A549 (cell line): ENCODE data around the gene CDS1. TPM values are rescaled to one million over a fixed set of nuclear protein-coding genes. Genes with fewer than 3 reads are reported as not detected.

Experiments used
- ATAC-seq, 2 experiments: fragments of 200-7000 bp in 1 of 2; fragments of >200 bp in 1 of 2; cut with Nextera tagmentation in 1 of 2; cut with Tn5 transposase in 1 of 2; 3 replicates each; pipeline versions ENCODE4 v1.8.0 to v1.9.1; 2018 to 2020; ENCODE audit warnings: mild to moderate bottlenecking in 1 of 2, moderate library complexity in 1 of 2
- CTCF ChIA-PET: fragments of 300-600 bp; sonication (Branson Sonifier 250); formaldehyde crosslinking; extraction: SDS; loops from one replicate; lab custom pipeline; 2021; ENCODE audit warnings: antibody characterized with exemption, inconsistent platforms; lab: Yijun Ruan, JAX
- POLR2A ChIA-PET: fragments of 350-600 bp; formaldehyde crosslinking; extraction: SDS; loops from one replicate; lab custom pipeline; 2021; ENCODE audit warnings: antibody characterized with exemption, inconsistent platforms; lab: Yijun Ruan, JAX
- DNase-seq, 2 experiments: peaks; one replicate each; pipeline versions ENCODE4 v3.0.0 to v3.0.0-alpha.2; 2011 to 2016; ENCODE audit warnings: low read depth in 1 of 2, low spot score in 1 of 2
- FAIRE-seq: peaks from 2 replicates; lab custom pipeline; 2011; peaks lifted over from hg19 to GRCh38; lab: Jason Lieb, UNC
- H3K27ac ChIP-seq, 2 experiments: fragments of >200 bp; sonication (Bioruptor Twin); formaldehyde crosslinking; 3 replicates each; pipeline ENCODE4 v1.5.1; 2016 to 2017
- H3K4me1 ChIP-seq: fragments of >200 bp; sonication (Bioruptor Twin); formaldehyde crosslinking; 3 replicates; pipeline ENCODE4 v1.6.1; 2016
- H3K4me2 ChIP-seq: fragments of >200 bp; sonication (Bioruptor Twin); formaldehyde crosslinking; 3 replicates; pipeline ENCODE4 v1.6.1; 2016
- H3K4me3 ChIP-seq: fragments of >200 bp; sonication (Bioruptor Twin); formaldehyde crosslinking; 3 replicates; pipeline ENCODE4 v1.5.1; 2016
- H3K9me3 ChIP-seq: fragments of >200 bp; sonication (Bioruptor Twin); formaldehyde crosslinking; 3 replicates; pipeline ENCODE4 v1.6.1; 2016
- BHLHE40 ChIP-seq: IDR thresholded peaks from 2 replicates; pipeline ENCODE4 v1.6.1; 2012; ENCODE audit warnings: low read depth, low read length, inconsistent platforms
- CBX8 ChIP-seq: fragments of 200-600 bp; sonication (generic); IDR thresholded peaks from 2 replicates; pipeline ENCODE4 v1.6.1; 2016
- CEBPB ChIP-seq, 2 experiments: fragments of >200 bp in 1 of 2; sonication (Bioruptor Twin) in 1 of 2; formaldehyde crosslinking in 1 of 2; IDR thresholded peaks; 2 replicates each; pipeline ENCODE4 v1.6.1; 2012 to 2016
- CTCF ChIP-seq: fragments of >200 bp; sonication (Bioruptor Twin); formaldehyde crosslinking; IDR thresholded peaks from 3 replicates; pipeline ENCODE4 v1.5.1; 2016
- E2F6 ChIP-seq: IDR thresholded peaks from 2 replicates; pipeline ENCODE4 v1.6.1; 2012; ENCODE audit warnings: low read depth, borderline replicate concordance
- EHF ChIP-seq: fragments of 250-450 bp; sonication (Bioruptor Pico); IDR thresholded peaks from 2 replicates; pipeline ENCODE4 v1.5.0; 2020; ENCODE audit warnings: mild to moderate bottlenecking
- ELK1 ChIP-seq: fragments of 150-350 bp; IDR thresholded peaks from 2 replicates; pipeline ENCODE4 v1.6.1; 2014; ENCODE audit warnings: low read depth, mild to moderate bottlenecking, low read length
- EP300 ChIP-seq, 2 experiments: fragments of >200 bp; sonication (Bioruptor Twin); formaldehyde crosslinking; IDR thresholded peaks; 2 replicates in 1 of 2; 3 replicates in 1 of 2; pipeline ENCODE4 v1.6.1; 2016 to 2017
- FOSB ChIP-seq: fragments of 250-450 bp; sonication (Bioruptor Pico); IDR thresholded peaks from 2 replicates; pipeline ENCODE4 v1.5.0; 2020; ENCODE audit warnings: mild to moderate bottlenecking, moderate library complexity
- GATA3 ChIP-seq: IDR thresholded peaks from 2 replicates; pipeline ENCODE4 v1.6.1; 2012; ENCODE audit warnings: borderline replicate concordance
- HES2 ChIP-seq: fragments of >200 bp; sonication (Bioruptor Twin); formaldehyde crosslinking; IDR thresholded peaks from 2 replicates; pipeline ENCODE4 v1.6.1; 2016
- HOXA7 ChIP-seq: fragments of 250-450 bp; sonication (Bioruptor Pico); IDR thresholded peaks from 2 replicates; pipeline ENCODE4 v1.5.0; 2020; ENCODE audit warnings: mild to moderate bottlenecking, moderate library complexity
- HOXB13 ChIP-seq: fragments of 250-450 bp; sonication (Bioruptor Pico); IDR thresholded peaks from 2 replicates; pipeline ENCODE4 v1.5.0; 2020; ENCODE audit warnings: low read depth, mild to moderate bottlenecking, moderate library complexity
- JUNB ChIP-seq: fragments of >200 bp; sonication (Bioruptor Twin); formaldehyde crosslinking; IDR thresholded peaks from 2 replicates; pipeline ENCODE4 v1.6.1; 2016
- KDM5A ChIP-seq: fragments of 200-600 bp; sonication (generic); IDR thresholded peaks from 2 replicates; pipeline ENCODE4 v1.6.1; 2016; ENCODE audit warnings: antibody characterized with exemption, mild to moderate bottlenecking
- MAFK ChIP-seq: fragments of 450-650 bp; IDR thresholded peaks from 2 replicates; pipeline ENCODE4 v1.6.1; 2014; ENCODE audit not compliant: partially characterized antibody
- MAX ChIP-seq: IDR thresholded peaks from 2 replicates; pipeline ENCODE4 v1.6.1; 2012
- NFE2L2 ChIP-seq: fragments of 150-350 bp; conservative IDR thresholded peaks from 2 replicates; pipeline ENCODE4 v1.6.1; 2014; ENCODE audit warnings: low read length
- NR3C1 ChIP-seq: fragments of >200 bp; sonication (Bioruptor Twin); formaldehyde crosslinking; IDR thresholded peaks from 3 replicates; pipeline ENCODE4 v1.6.1; 2017
- PHF8 ChIP-seq: fragments of 200-600 bp; sonication (generic); IDR thresholded peaks from 2 replicates; pipeline ENCODE4 v1.6.1; 2016; ENCODE audit warnings: low read depth, mild to moderate bottlenecking, antibody characterized with exemption, moderate library complexity, borderline replicate concordance
- RNF2 ChIP-seq: fragments of 200-600 bp; sonication (generic); IDR thresholded peaks from 2 replicates; pipeline ENCODE4 v1.6.1; 2016; ENCODE audit warnings: low read depth, mild to moderate bottlenecking, antibody characterized with exemption, moderate library complexity, borderline replicate concordance
- SMC3 ChIP-seq: fragments of >200 bp; sonication (Bioruptor Twin); formaldehyde crosslinking; IDR thresholded peaks from 3 replicates; pipeline ENCODE4 v1.6.1; 2018; ENCODE audit warnings: inconsistent platforms
- TP53 ChIP-seq: fragments of 250-450 bp; sonication (Bioruptor Pico); IDR thresholded peaks from 2 replicates; pipeline ENCODE4 v1.5.0; 2021; ENCODE audit warnings: mild to moderate bottlenecking, moderate library complexity
- USF2 ChIP-seq: fragments of 450-650 bp; IDR thresholded peaks from 2 replicates; pipeline ENCODE4 v1.6.1; 2014; ENCODE audit warnings: antibody characterized with exemption
- ZNF302 ChIP-seq: fragments of 250-450 bp; sonication (Bioruptor Pico); IDR thresholded peaks from 2 replicates; pipeline ENCODE4 v1.9.0; 2021; ENCODE audit warnings: inconsistent platforms, mild to moderate bottlenecking, moderate library complexity
- WGBS: methylation state at CpG from one replicate; pipeline ENCODE4 v1.1.6; 2017; ENCODE audit errors: missing lambda C conversion rate; 5-methylcytosine and 5-hydroxymethylcytosine counted together
- polyA minus RNA-seq: library from RNA; depleted of rRNA, polyadenylated mRNA; stranded (reverse); fragments of >200 nt; gene quantifications from 2 replicates; pipeline ENCODE4 v1.2.3, GENCODE V29; 2011; rRNA and poly(A)+ RNA removed
- polyA plus RNA-seq, 4 experiments: library from polyadenylated mRNA; depleted of rRNA in 3 of 4; stranded (reverse); fragments of >200 nt; fragmentation: RNase III in 1 of 4; extraction: RNeasy Plus Mini Kit Qiagen cat#74134 plus additional on column Dnase treatment in 1 of 4; gene quantifications; 2 replicates in 3 of 4; 3 replicates in 1 of 4; pipeline ENCODE4 v1.2.3, GENCODE V29; 2011 to 2017

Gene CDS1
- polyA plus RNA-seq (2011; rRNA removed), result 1.1 and 1.4 TPM in 2 replicates
- 0.20 and 0.25 TPM in 2 replicates for polyA plus RNA-seq (2012; cell fraction: cytosol; rRNA removed)
- 0.26 and 0.36 TPM in 2 replicates for polyA plus RNA-seq (2012; cell fraction: nucleus; rRNA removed)
- 0.46 to 0.55 TPM (median 0.49 TPM) in 3 replicates for polyA plus RNA-seq (2017; fragmentation: RNase III; extraction: RNeasy Plus Mini Kit Qiagen cat#74134 plus additional on column Dnase treatment)
- polyA minus RNA-seq, result 0.68 and 0.95 TPM in 2 replicates

- Histone ChIP-seq H3K4me2 (peak within 1 kb of the TSS; percentile 98), H3K9me3 (peaks cover under 1% of the 10 kb centered on the region; the same call in 2 of the 3 replicates), H3K27ac (peak within 1 kb of the TSS; percentile 21 to 74; a peak in 3 of 6 replicates), H3K4me1 (no peaks in the 10 kb centered on the region)
- DNase-seq, result peak in 1 of 2 experiments; percentile 6
- WGBS, result no CpG with 5 or more reads among the region's 88 CpGs
- FAIRE-seq, result no peak
- TF ChIP-seq KDM5A (no peak), TP53 (CRISPR knock-in tag) (no peak), RNF2 (0 out of 2 replicates have a peak, but pooled peaks have one; percentile 24), FOSB (no peak), HES2 (no peak), MAX (0 out of 2 replicates have a peak, but pooled peaks have one; percentile 8), PHF8 (peak; percentile 34; the same call in 1 of the 2 replicates), EHF (no peak), NR3C1 (no peak), CBX8 (no peak), HOXA7 (no peak), SMC3 (no peak), EP300 (IDR thresholded peaks at IDR 0.05) (no peak), HOXB13 (CRISPR knock-in tag) (no peak)
- TF ChIP-seq, all 56 proteins: peak for 3
- ATAC-seq, result peak; percentile 66 to 77
- POLR2A ChIA-PET, result no interaction called here
- CTCF ChIA-PET, result interaction anchor here (0.9 kb wide), 1 partner anchor 12 kb away, joined by 3 read pairs; no protein-coding TSS in a partner anchor
- peak within 1 kb of the TSS; percentile 72 for H3K4me3 ChIP-seq
These were observed at the start of gene CDS1 for GRCh38 chr4:84582988-84583875. TSS of gene CDS1 (plus strand) at chr4:84583127. CDS start at chr4:84583402, 275 bp downstream.

GRCh38 chr4:84535901-84536300 lies 47.0 kb upstream of the CDS1 start:
- peaks cover 4% of the 10 kb centered on the region; the same call in 2 of the 3 replicates for H3K4me1 ChIP-seq
- no peak overlapping the region for H3K4me3 ChIP-seq
- H3K9me3 ChIP-seq, result no peaks in the 10 kb centered on the region; the same call in 2 of the 3 replicates
- no peak for ATAC-seq
- FAIRE-seq, result no peak
- 58% methylated on average over 2 of the region's 2 CpGs for WGBS
- no peak overlapping the region for H3K27ac ChIP-seq
- POLR2A ChIA-PET, result no interaction called here
- no peak for DNase-seq
- CTCF ChIA-PET, result no interaction called here
- no peak overlapping the region for H3K4me2 ChIP-seq
- no peak for TF ChIP-seq EP300 (IDR thresholded peaks at IDR 0.05)
- TF ChIP-seq NFE2L2, result no peak

GRCh38 chr4:84545093-84545492 lies 37.8 kb upstream of the CDS1 start:
- Histone ChIP-seq H3K27ac (no peak overlapping the region), H3K4me3 (no peak overlapping the region), H3K4me1 (no peaks in the 10 kb centered on the region), H3K4me2 (no peak overlapping the region), H3K9me3 (no peaks in the 10 kb centered on the region)
- no CpG with 5 or more reads among the region's 5 CpGs for WGBS
- no peak for DNase-seq
- no peak for ATAC-seq
- no peak for FAIRE-seq
- POLR2A ChIA-PET, result no interaction called here
- TF ChIP-seq MAFK (no peak), NFE2L2 (no peak)
- TF ChIP-seq, all 56 proteins: peak for 0
- CTCF ChIA-PET, result no interaction called here

- H3K4me3 ChIP-seq, result no peak overlapping the region
- POLR2A ChIA-PET, result no interaction called here
- DNase-seq, result no peak
- no peaks in the 10 kb centered on the region for H3K9me3 ChIP-seq
- CTCF ChIA-PET, result no interaction called here
- no peak for FAIRE-seq
- WGBS, result 38% methylated on average over 3 of the region's 3 CpGs
- no peak overlapping the region for H3K4me2 ChIP-seq
- no peaks in the 10 kb centered on the region for H3K4me1 ChIP-seq
- H3K27ac ChIP-seq, result no peak overlapping the region
- ATAC-seq, result no peak
- TF ChIP-seq CEBPB (IDR thresholded peaks at IDR 0.05), result no peak
- TF ChIP-seq JUNB, result no peak
- TF ChIP-seq ELK1, result no peak
- TF ChIP-seq USF2, result no peak
- TF ChIP-seq E2F6, result no peak
- no peak for TF ChIP-seq MAFK
- no peak for TF ChIP-seq CTCF
- TF ChIP-seq ZNF302, result no peak
- no peak for TF ChIP-seq SMC3
- no peak for TF ChIP-seq GATA3
- TF ChIP-seq BHLHE40, result no peak
These were observed 35.7 kb upstream of the CDS1 start for GRCh38 chr4:84547211-84547610.
